GM03348 (cell line): ENCODE data around the gene CT47C1.

Source experiments
- DNase-seq: peaks from one replicate; pipeline ENCODE4 v3.0.0; 2012; ENCODE audit warnings: low spot score

Gene CT47C1

GRCh38 chrX:119073911-119074310, 1.1 kb downstream of the CT47C1 start:
- DNase-seq, result no peak

- no peak for DNase-seq
Measured at GRCh38 chrX:119075270-119076025, 2.7 kb downstream of the CT47C1 start.

DNA sequence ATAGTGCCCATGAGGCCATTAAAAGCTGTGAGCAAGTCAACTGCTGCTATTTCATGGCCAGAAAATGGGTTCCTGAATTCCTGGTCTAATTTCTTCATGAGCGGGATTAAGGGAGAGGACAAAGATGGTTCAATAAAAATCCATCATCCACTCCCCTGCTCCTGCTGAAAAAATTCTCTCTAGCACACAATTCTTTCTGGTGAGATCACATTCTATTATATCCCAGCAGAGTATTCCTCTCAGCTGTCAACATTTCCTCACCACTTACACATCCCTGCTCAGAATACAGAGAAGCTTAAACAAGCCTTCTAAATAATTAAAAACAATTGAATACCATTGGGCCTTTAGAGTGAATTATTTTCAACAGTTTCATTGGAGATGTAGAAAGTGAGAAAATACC, 9.5 kb downstream of the CT47C1 start:
- no peak for DNase-seq

- no peak for DNase-seq
Measured at GRCh38 chrX:119084766-119085165, 12.0 kb downstream of the CT47C1 start.

GRCh38 chrX:119087121-119087520, 14.3 kb downstream of the CT47C1 start:
- DNase-seq, result no peak

- no peak for DNase-seq
Measured at GRCh38 chrX:119089619-119090018, 16.8 kb downstream of the CT47C1 start.

GRCh38 chrX:119090627-119091026, 17.8 kb downstream of the CT47C1 start:
- no peak for DNase-seq

- DNase-seq, result no peak
Measured at GRCh38 chrX:119093991-119094735, 21.4 kb downstream of the CT47C1 start.

DNA sequence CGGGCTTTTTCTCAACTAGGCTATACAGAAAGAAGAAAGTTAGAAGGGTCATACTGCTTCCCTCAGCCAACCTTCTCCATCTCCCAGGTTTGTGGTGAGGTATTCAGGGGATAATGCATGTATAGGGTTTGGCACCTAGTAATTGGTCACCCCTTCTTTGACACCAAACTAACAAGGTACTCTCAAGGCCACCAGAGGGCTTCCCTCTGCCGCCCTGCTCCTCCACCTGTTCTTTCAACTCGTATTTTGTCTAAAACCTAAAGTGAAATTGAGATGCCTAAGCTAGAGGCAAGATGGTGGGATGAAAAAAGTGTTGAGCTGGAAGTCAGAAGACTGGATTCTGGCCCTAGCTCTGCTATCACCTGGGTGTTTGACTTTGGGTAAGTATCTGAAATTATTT, 22.0 kb downstream of the CT47C1 start:
- no peak for DNase-seq

- DNase-seq, result peak; percentile 3
Measured at GRCh38 chrX:119095936-119096335, 23.1 kb downstream of the CT47C1 start.

DNA sequence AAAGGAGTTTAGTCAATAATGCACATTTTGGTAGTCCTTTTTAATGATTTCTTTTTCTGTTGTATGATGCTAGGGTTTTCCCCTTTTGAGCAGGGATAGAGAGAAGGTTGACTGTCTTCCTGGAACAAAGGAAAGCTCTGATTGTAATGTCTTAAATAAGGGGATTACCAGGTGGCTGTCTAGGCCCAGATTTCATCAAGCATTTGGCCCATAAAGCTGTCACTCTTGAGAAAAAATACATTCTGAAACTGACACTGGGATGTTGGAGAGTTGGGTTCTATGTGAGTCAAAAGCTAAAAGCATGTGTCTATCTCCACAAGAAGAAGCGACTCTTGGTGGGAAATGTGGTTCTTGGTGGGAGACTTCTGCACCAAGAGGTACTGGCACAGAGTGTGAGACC, 28.4 kb downstream of the CT47C1 start:
- no peak for DNase-seq

DNA sequence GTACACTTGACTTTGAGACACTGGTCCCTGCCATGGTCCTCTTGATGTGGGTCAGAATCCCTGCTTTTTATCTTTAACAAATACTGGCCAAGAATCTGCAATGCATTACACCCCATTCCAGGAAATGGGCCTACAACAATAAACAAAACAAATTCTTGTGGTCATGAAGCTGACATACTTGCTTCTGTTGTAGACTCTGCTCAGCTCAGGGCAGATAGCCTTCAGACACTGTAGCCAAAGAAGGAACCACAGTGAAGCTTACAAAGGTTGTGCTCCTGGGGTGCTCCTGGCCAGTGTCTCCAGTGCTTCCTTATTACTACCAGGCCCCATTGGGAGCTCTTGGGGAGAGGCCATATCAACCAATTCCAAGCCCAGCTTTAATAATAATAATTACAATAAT, 33.0 kb downstream of the CT47C1 start:
- DNase-seq, result peak; percentile 18

DNA sequence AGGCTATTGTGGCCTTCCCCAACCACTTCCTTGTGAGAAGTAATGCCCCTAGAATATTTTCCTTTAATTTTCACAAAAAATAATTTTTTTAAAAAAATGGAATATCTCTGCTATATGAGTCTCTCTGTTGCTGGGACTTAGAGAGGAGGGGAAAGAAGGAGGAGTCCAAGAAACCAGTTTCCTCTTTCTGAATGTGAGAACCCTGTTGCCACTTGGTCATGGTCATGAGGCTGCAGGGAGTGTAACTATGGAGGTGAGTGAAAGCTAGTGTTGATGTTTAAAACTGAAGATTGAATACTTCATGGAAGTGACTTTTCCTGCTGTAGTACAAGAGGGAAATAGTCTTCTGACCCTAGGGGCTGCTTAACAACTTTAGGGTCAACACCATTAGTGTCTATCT, 34.4 kb downstream of the CT47C1 start:
- no peak for DNase-seq

- peak; percentile 56 for DNase-seq
Measured at GRCh38 chrX:119118780-119119395, 46.1 kb downstream of the CT47C1 start.

DNA sequence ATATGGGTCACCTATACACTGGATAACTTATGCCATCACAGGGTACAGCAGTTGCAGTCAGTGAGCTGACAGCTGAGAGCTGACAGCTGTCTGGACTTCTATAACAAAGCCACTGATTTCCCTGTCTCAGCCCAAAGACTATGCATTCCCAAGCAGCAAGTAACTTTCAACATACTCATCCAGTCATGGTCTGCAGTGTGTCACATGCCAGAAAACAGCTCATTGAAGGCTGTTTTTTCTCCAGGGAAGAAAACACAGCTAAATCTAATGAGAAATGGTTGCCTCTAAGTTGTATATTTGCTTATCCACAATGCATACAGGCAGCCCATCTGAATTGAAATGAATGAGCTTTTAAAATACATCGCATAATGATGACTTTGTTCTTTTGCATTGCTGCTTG, 48.5 kb downstream of the CT47C1 start:
- DNase-seq, result peak; percentile 28
